Psoas muscle (tissue), 8 donors: ENCODE results near the gene MAST4. TPM values are rescaled to one million over a fixed set of nuclear protein-coding genes. Genes with fewer than 3 reads are reported as not detected.

Experiments used
- ATAC-seq, 4 donors: fragments of 200-7000 bp; cut with Tn5 transposase; one replicate each; pipeline ENCODE4 v1.9.1; 2020; ENCODE audit warnings: moderate library complexity in 3 of 4, mild to moderate bottlenecking in 2 of 4
- DNase-seq, 2 donors: peaks; one replicate each; pipeline ENCODE4 v3.0.0-alpha.2; 2020
- H3K27ac ChIP-seq: fragments of 200-600 bp; one replicate; pipeline ENCODE4 v1.8.0; 2022
- H3K27me3 ChIP-seq, 3 donors: fragments of 200-600 bp in 1 of 3; one replicate each; pipeline versions ENCODE4 v1.6.1 to v1.8.0; 2013 to 2022; ENCODE audit warnings: low read length in 2 of 3, mild to moderate bottlenecking in 2 of 3, moderate library complexity in 1 of 3; ENCODE audit not compliant: insufficient read depth in 3 of 3
- H3K36me3 ChIP-seq, 2 donors: fragments of 200-600 bp in 1 of 2; one replicate each; pipeline versions ENCODE4 v1.6.1 to v1.8.0; 2013 to 2022; ENCODE audit warnings: low read depth in 1 of 2, mild to moderate bottlenecking in 1 of 2, moderate library complexity in 1 of 2; ENCODE audit not compliant: insufficient read depth in 1 of 2
- H3K4me1 ChIP-seq: fragments of 200-600 bp; one replicate; pipeline ENCODE4 v1.8.0; 2022
- H3K4me3 ChIP-seq: fragments of 200-600 bp; one replicate; pipeline ENCODE4 v1.8.0; 2022; ENCODE audit warnings: mild to moderate bottlenecking
- H3K9me3 ChIP-seq: fragments of 200-600 bp; one replicate; pipeline ENCODE4 v1.8.0; 2022
- CTCF ChIP-seq: fragments of 200-600 bp; IDR thresholded peaks from one replicate; pipeline ENCODE4 v1.8.0; 2022; ENCODE audit warnings: antibody characterized with exemption
- WGBS, 3 donors: extraction: QIAGEN DNeasy Blood & Tissue Kit; methylation state at CpG; one replicate each; pipeline versions ENCODE4 v1.1.6 to v1.1.7; 2013; 5-methylcytosine and 5-hydroxymethylcytosine counted together
- intact Hi-C, 2 donors: fragments of 100-400 bp; cut with DNase I; formaldehyde crosslinking; loops; one replicate each; pipeline versions ENCODE4 v1.11.0 to v1.14.2; 2022
- polyA plus RNA-seq, 3 donors: library from polyadenylated mRNA; stranded (reverse); fragments of 200-250 nt; gene quantifications; one replicate each; pipeline ENCODE4 v1.2.3, GENCODE V29; 2013
- total RNA-seq, 4 donors: library from RNA; stranded (reverse); fragmentation: NEBNext Ultra II Directional in 2 of 4; extraction: Animal tissue kit (Norgen Biotek cat#: 25700) in 2 of 4; gene quantifications; one replicate each; pipeline versions ENCODE4 v1.2.1 to v1.2.4, GENCODE V29; 2021 to 2023
- donor health status: healthy with polysubstance abuse.
- donor health status: DM: no; HTN: no; CAD: no; lungs with moderate emphysema.
- donor health status: Bipolar disorder and iron deficiency.
- donor health status: healthy.
- donor health status: DM: yes; HTN: yes; CAD: no.
- donor health status: DM: no; HTN: no; CAD: no.
- donor health status: DM: no; HTN: no; CAD: no.
- donor health status: DM: yes; HTN: yes; CAD: no.

The MAST4 gene
- total and polyA plus RNA-seq, 7 donors = 3.2 to 123 (median 12.1) TPM

- no peak for DNase-seq
- H3K4me3 ChIP-seq = no peak overlapping the region
- no peaks in the 10 kb centered on the region for H3K9me3 ChIP-seq
- ATAC-seq = no peak
- no peak for TF ChIP-seq CTCF
- H3K27me3 ChIP-seq = no peaks in the 10 kb centered on the region
- WGBS, 3 donors = 84 to 90% (median 89%) methylated on average over 3 of the region's 3 CpGs
- intact Hi-C loops = no loop called here
- no peaks in the 10 kb centered on the region for H3K4me1 ChIP-seq
- no peaks in the 10 kb centered on the region for H3K36me3 ChIP-seq
- H3K27ac ChIP-seq = no peak overlapping the region
Measured at GRCh38 chr5:66839636-66840185, 243.5 kb downstream of the MAST4 start.

- Histone ChIP-seq H3K27ac (no peak overlapping the region), H3K9me3 (no peaks in the 10 kb centered on the region), H3K4me1 (no peaks in the 10 kb centered on the region), H3K4me3 (no peak overlapping the region), H3K36me3 (no peaks in the 10 kb centered on the region), H3K27me3 (no peaks in the 10 kb centered on the region)
- 68 to 96% (median 91%) methylated on average over 2 of the region's 2 CpGs for WGBS, 3 donors
- intact Hi-C loops = no loop called here
- no peak for TF ChIP-seq CTCF
- DNase-seq = no peak
- ATAC-seq = no peak
Measured at GRCh38 chr5:66840511-66841013, 244.4 kb downstream of the MAST4 start.

GRCh38 chr5:66841264-66841663 lies 245.1 kb downstream of the MAST4 start:
- 83 to 92% (median 87%) methylated on average over 1 of the region's 1 CpG for WGBS, 3 donors
- DNase-seq (no peak), ATAC-seq (no peak)
- H3K36me3 ChIP-seq = no peaks in the 10 kb centered on the region
- no peak overlapping the region for H3K27ac ChIP-seq
- H3K9me3 ChIP-seq = no peaks in the 10 kb centered on the region
- no peaks in the 10 kb centered on the region for H3K27me3 ChIP-seq
- TF ChIP-seq CTCF = no peak
- H3K4me1 ChIP-seq = no peaks in the 10 kb centered on the region
- no peak overlapping the region for H3K4me3 ChIP-seq
- intact Hi-C loops = no loop called here

- no peak overlapping the region for H3K27ac ChIP-seq
- 95 to 98% (median 97%) methylated on average over 2 of the region's 2 CpGs for whole genome bisulfite sequencing, 3 donors
- H3K27me3 ChIP-seq = no peaks in the 10 kb centered on the region
- no peak overlapping the region for H3K4me3 ChIP-seq
- DNase-seq = no peak
- H3K4me1 ChIP-seq = no peaks in the 10 kb centered on the region
- no peaks in the 10 kb centered on the region for H3K36me3 ChIP-seq
- intact Hi-C loops = no loop called here
- no peak for ATAC-seq
- no peak for TF ChIP-seq CTCF
- no peaks in the 10 kb centered on the region for H3K9me3 ChIP-seq
Measured at GRCh38 chr5:66842540-66842939, 246.3 kb downstream of the MAST4 start.

GRCh38 chr5:66843065-66843464 lies 246.9 kb downstream of the MAST4 start:
- H3K4me3 ChIP-seq = no peak overlapping the region
- no peaks in the 10 kb centered on the region for H3K4me1 ChIP-seq
- DNase-seq (no peak), ATAC-seq (no peak)
- 46 to 55% (median 48%) methylated on average over 4 of the region's 4 CpGs for WGBS, 3 donors
- no peak overlapping the region for H3K27ac ChIP-seq
- H3K9me3 ChIP-seq = no peaks in the 10 kb centered on the region
- no peaks in the 10 kb centered on the region for H3K36me3 ChIP-seq
- no peaks in the 10 kb centered on the region for H3K27me3 ChIP-seq
- intact Hi-C loops = no loop called here
- no peak for TF ChIP-seq CTCF
